SK-N-SH treated with all-trans-retinoic acid at 6 μM for 48 hours (cell line): Measurements from ENCODE around the gene GSG1.

ENCODE experiments used
- ATAC-seq: fragments of 200-7000 bp; cut with Tn5 transposase; 3 replicates; pipeline ENCODE4 v1.9.1; 2020; ENCODE audit warnings: mild to moderate bottlenecking, moderate library complexity
- ARNTL ChIP-seq: fragments of 450-650 bp; formaldehyde crosslinking; IDR thresholded peaks from 2 replicates; pipeline ENCODE4 v1.5.0; 2020; ENCODE audit warnings: low read depth, mild to moderate bottlenecking, moderate library complexity, borderline replicate concordance
- CREB5 ChIP-seq: fragments of 250-450 bp; sonication (Bioruptor Pico); IDR thresholded peaks from 2 replicates; pipeline ENCODE4 v1.5.1; 2020; ENCODE audit warnings: low read depth, mild to moderate bottlenecking, moderate library complexity
- CSDC2 ChIP-seq: fragments of 250-450 bp; sonication (Bioruptor Pico); IDR thresholded peaks from 2 replicates; pipeline ENCODE4 v1.5.0; 2020; ENCODE audit warnings: mild to moderate bottlenecking, moderate library complexity
- CSRNP3 ChIP-seq: fragments of 250-450 bp; sonication (Bioruptor Pico); IDR thresholded peaks from 2 replicates; pipeline ENCODE4 v1.5.1; 2021; ENCODE audit warnings: mild to moderate bottlenecking, moderate library complexity
- ESRRG ChIP-seq: fragments of 250-450 bp; sonication (Bioruptor Pico); IDR thresholded peaks from 2 replicates; pipeline ENCODE4 v1.6.1; 2021; ENCODE audit warnings: mild to moderate bottlenecking
- ISL1 ChIP-seq: fragments of 250-450 bp; sonication (Bioruptor Pico); IDR thresholded peaks from 2 replicates; pipeline ENCODE4 v2.1.2; 2022; ENCODE audit warnings: mild to moderate bottlenecking, moderate library complexity
- OSR1 ChIP-seq: fragments of 250-450 bp; sonication (Bioruptor Pico); IDR thresholded peaks from 2 replicates; pipeline ENCODE4 v1.8.0; 2022; ENCODE audit warnings: moderate library complexity, mild to moderate bottlenecking, inconsistent platforms
- PPARA ChIP-seq: fragments of 250-450 bp; sonication (Bioruptor Pico); IDR thresholded peaks from 2 replicates; pipeline ENCODE4 v1.5.0; 2020; ENCODE audit warnings: mild to moderate bottlenecking, borderline replicate concordance
- RARB ChIP-seq: fragments of 250-450 bp; sonication (Bioruptor Pico); IDR thresholded peaks from 2 replicates; pipeline ENCODE4 v1.8.0; 2021; ENCODE audit warnings: mild to moderate bottlenecking, moderate library complexity
- SNAI2 ChIP-seq: fragments of 250-450 bp; sonication (Bioruptor Pico); IDR thresholded peaks from 2 replicates; pipeline ENCODE4 v1.5.0; 2020; ENCODE audit warnings: mild to moderate bottlenecking, moderate library complexity
- TCF4 ChIP-seq: fragments of 250-450 bp; sonication (Bioruptor Pico); IDR thresholded peaks from 2 replicates; pipeline ENCODE4 v1.8.0; 2021; ENCODE audit warnings: mild to moderate bottlenecking, moderate library complexity, borderline replicate concordance
- ZC3H10 ChIP-seq: fragments of 250-450 bp; sonication (Bioruptor Pico); IDR thresholded peaks from 2 replicates; pipeline ENCODE4 v1.5.1; 2021; ENCODE audit warnings: mild to moderate bottlenecking, moderate library complexity
- ZFP3 ChIP-seq: fragments of 250-450 bp; sonication (Bioruptor Pico); IDR thresholded peaks from 2 replicates; pipeline ENCODE4 v1.5.0; 2020; ENCODE audit warnings: mild to moderate bottlenecking, moderate library complexity
- ZFP30 ChIP-seq: fragments of 450-650 bp; formaldehyde crosslinking; IDR thresholded peaks from 2 replicates; pipeline ENCODE4 v1.5.0; 2022; ENCODE audit warnings: mild to moderate bottlenecking, moderate library complexity
- ZNF70 ChIP-seq: fragments of 450-650 bp; formaldehyde crosslinking; IDR thresholded peaks from 2 replicates; pipeline ENCODE4 v1.5.0; 2020; ENCODE audit warnings: mild to moderate bottlenecking, moderate library complexity
- ZNF8 ChIP-seq: fragments of 450-650 bp; formaldehyde crosslinking; IDR thresholded peaks from 2 replicates; pipeline ENCODE4 v1.5.0; 2020; ENCODE audit warnings: mild to moderate bottlenecking, moderate library complexity
- TF ChIP-seq, protein P1 (sequence below): fragments of 250-450 bp; sonication (Bioruptor Pico); IDR thresholded peaks from 2 replicates; pipeline ENCODE4 v1.8.0; 2021; ENCODE audit warnings: low read depth, mild to moderate bottlenecking, moderate library complexity, borderline replicate concordance
- TF ChIP-seq, protein P2 (sequence below): fragments of 250-450 bp; sonication (Bioruptor Pico); IDR thresholded peaks from 2 replicates; pipeline ENCODE4 v1.5.0; 2020; ENCODE audit warnings: mild to moderate bottlenecking, moderate library complexity

The GSG1 gene

DNA sequence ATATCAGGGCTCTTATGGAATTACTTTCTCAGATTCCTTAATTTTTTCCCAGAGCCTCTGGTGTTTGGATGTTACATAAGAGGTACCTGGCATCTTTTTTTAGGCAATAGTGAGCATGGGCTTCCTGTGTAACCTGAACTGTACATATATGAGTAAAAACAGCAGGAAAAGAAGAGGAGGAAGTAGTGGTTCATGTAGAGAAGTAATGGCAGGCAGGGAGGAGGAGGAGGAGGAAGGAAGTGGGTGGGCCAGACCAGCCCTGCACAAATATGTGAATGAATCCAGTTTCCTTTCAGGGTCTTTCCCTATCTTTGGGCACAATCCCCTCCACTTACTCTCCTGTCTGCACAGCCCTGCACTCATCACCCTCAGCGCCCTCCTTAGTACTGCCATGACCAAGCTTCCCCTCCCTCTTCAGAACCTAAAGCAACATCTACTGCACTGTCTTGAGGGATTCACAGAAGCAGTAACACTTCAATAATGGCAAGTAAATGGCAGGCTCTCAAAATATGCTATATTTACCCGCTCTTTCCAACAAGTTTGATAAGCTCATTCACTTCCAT lies 40.9 kb upstream of the GSG1 start:
- ATAC-seq, result no peak
- no peak for TF ChIP-seq RARB (CRISPR knock-in tag)
- TF ChIP-seq CSRNP3 (CRISPR knock-in tag), result no peak
- TF ChIP-seq, protein P1, sequence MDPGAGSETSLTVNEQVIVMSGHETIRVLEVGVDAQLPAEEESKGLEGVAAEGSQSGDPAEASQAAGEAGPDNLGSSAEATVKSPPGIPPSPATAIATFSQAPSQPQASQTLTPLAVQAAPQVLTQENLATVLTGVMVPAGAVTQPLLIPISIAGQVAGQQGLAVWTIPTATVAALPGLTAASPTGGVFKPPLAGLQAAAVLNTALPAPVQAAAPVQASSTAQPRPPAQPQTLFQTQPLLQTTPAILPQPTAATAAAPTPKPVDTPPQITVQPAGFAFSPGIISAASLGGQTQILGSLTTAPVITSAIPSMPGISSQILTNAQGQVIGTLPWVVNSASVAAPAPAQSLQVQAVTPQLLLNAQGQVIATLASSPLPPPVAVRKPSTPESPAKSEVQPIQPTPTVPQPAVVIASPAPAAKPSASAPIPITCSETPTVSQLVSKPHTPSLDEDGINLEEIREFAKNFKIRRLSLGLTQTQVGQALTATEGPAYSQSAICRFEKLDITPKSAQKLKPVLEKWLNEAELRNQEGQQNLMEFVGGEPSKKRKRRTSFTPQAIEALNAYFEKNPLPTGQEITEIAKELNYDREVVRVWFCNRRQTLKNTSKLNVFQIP (CRISPR knock-in tag), result no peak
- TF ChIP-seq ZFP3 (CRISPR knock-in tag), result no peak
- no peak for TF ChIP-seq CSDC2 (CRISPR knock-in tag)
- TF ChIP-seq, protein P2, sequence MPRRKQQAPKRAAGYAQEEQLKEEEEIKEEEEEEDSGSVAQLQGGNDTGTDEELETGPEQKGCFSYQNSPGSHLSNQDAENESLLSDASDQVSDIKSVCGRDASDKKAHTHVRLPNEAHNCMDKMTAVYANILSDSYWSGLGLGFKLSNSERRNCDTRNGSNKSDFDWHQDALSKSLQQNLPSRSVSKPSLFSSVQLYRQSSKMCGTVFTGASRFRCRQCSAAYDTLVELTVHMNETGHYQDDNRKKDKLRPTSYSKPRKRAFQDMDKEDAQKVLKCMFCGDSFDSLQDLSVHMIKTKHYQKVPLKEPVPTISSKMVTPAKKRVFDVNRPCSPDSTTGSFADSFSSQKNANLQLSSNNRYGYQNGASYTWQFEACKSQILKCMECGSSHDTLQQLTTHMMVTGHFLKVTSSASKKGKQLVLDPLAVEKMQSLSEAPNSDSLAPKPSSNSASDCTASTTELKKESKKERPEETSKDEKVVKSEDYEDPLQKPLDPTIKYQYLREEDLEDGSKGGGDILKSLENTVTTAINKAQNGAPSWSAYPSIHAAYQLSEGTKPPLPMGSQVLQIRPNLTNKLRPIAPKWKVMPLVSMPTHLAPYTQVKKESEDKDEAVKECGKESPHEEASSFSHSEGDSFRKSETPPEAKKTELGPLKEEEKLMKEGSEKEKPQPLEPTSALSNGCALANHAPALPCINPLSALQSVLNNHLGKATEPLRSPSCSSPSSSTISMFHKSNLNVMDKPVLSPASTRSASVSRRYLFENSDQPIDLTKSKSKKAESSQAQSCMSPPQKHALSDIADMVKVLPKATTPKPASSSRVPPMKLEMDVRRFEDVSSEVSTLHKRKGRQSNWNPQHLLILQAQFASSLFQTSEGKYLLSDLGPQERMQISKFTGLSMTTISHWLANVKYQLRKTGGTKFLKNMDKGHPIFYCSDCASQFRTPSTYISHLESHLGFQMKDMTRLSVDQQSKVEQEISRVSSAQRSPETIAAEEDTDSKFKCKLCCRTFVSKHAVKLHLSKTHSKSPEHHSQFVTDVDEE (CRISPR knock-in tag), result no peak
- TF ChIP-seq ZFP30 (CRISPR knock-in tag), result no peak
- TF ChIP-seq ZC3H10 (CRISPR knock-in tag), result no peak
- TF ChIP-seq TCF4 (CRISPR knock-in tag), result no peak
- no peak for TF ChIP-seq ESRRG (CRISPR knock-in tag)
- TF ChIP-seq ZNF70 (CRISPR knock-in tag), result no peak
- TF ChIP-seq CREB5 (CRISPR knock-in tag), result no peak
- TF ChIP-seq ISL1 (CRISPR knock-in tag), result no peak

DNA sequence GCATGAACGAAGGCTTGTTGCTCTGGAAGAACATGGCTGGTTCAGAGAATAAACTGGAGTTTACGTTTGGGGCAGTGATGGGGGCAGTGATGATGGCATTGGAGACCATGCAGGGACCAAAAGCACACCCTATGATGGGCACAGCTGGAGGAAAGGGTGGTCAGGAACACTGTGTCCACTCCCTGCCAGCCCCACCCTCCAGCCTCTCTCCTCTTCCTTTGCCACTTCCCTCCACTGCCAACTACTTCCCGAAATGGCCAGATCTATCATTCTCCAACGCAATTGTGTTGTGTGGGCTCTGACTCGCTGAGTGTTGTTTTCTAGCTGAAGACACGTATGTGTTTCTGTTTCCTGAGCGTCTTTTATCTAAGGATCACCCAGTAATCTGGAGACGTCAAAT lies 39.3 kb upstream of the GSG1 start:
- TF ChIP-seq PPARA (CRISPR knock-in tag) (no peak), TCF4 (CRISPR knock-in tag) (no peak), ZFP30 (CRISPR knock-in tag) (no peak), CREB5 (CRISPR knock-in tag) (no peak), CSDC2 (CRISPR knock-in tag) (no peak)
- TF ChIP-seq, protein P2 (CRISPR knock-in tag), result no peak
- ATAC-seq, result no peak

DNA sequence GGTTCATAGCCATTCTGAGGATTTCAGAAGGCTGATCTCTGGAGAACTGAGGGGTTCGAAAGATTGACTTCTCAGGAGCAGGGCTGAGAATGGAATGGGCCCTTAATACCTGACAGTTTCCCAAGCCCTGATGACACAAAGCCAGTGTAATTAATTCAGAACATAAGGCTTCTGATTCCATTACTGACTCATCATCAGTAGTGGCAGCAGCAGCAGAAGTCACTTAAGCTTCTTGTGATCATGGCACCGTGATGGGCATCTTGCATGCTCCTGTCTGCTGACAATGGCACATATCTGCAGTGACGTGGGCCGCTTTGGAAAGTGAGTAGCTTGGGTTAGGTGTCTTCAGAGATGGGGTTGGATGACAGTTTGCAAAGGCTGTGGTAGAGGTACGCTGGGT lies 38.2 kb upstream of the GSG1 start:
- TF ChIP-seq SNAI2 (CRISPR knock-in tag) (no peak), TCF4 (CRISPR knock-in tag) (no peak), ARNTL (CRISPR knock-in tag) (no peak), RARB (CRISPR knock-in tag) (no peak), CSDC2 (CRISPR knock-in tag) (no peak), ZC3H10 (CRISPR knock-in tag) (no peak), CREB5 (CRISPR knock-in tag) (no peak), ESRRG (CRISPR knock-in tag) (no peak), OSR1 (CRISPR knock-in tag) (no peak), ZNF8 (no peak), ZFP30 (CRISPR knock-in tag) (no peak)
- TF ChIP-seq, protein P2 (CRISPR knock-in tag), result no peak
- TF ChIP-seq, all 23 proteins: peak for 0
- ATAC-seq, result no peak
